T-cell (primary cell): ENCODE results near the gene ZNF555. TPM values are rescaled to one million over a fixed set of nuclear protein-coding genes. Genes with fewer than 3 reads are reported as not detected.
"Not testable (repeated sequence)": the region's sequence is repeated elsewhere in the genome, so short reads cannot be mapped to it uniquely, and the experiment has no call there.

Experiments used
- ATAC-seq, 4 experiments: fragments of 200-7000 bp in 3 of 4; fragments of 150-1000 bp in 1 of 4; cut with Tn5 transposase; replicated peaks in 1 of 4; 1 replicate in 3 of 4; 2 replicates in 1 of 4; pipeline ENCODE4 v1.10.0; 2021; ENCODE audit warnings: moderate library complexity in 3 of 4, mild to moderate bottlenecking in 2 of 4, moderate number of reproducible peaks in 1 of 4
- CTCF ChIA-PET, 2 donors: fragments of 300-600 bp; sonication (Branson Sonifier 250); formaldehyde crosslinking; loops; one replicate each; lab custom pipeline; 2022; ENCODE audit warnings: antibody characterized with exemption in 2 of 2; lab: Charles Lee
- POLR2A ChIA-PET, 2 donors: fragments of 300-600 bp; sonication (Branson Sonifier 250); formaldehyde crosslinking; loops; one replicate each; lab custom pipeline; 2022; ENCODE audit warnings: antibody characterized with exemption in 2 of 2; lab: Charles Lee
- DNase-seq, 35 experiments: peaks; one replicate each; pipeline versions ENCODE4 v3.0.0 to v3.0.0-alpha.2; 2013 to 2023
- H3K27ac ChIP-seq: one replicate; pipeline ENCODE4 v1.5.1; 2013; ENCODE audit warnings: low read length
- H3K27me3 ChIP-seq, 2 experiments: replicated peaks in 1 of 2; 1 replicate in 1 of 2; 2 replicates in 1 of 2; pipeline versions ENCODE4 v1.6.1 to v1.7.0; 2013; ENCODE audit warnings: low read length in 1 of 2, mixed read lengths in 1 of 2; ENCODE audit not compliant: control insufficient read depth in 2 of 2, insufficient read depth in 2 of 2; ENCODE audit errors: extremely low read depth in 1 of 2
- H3K36me3 ChIP-seq, 2 donors: 1 replicate in 1 of 2; 2 replicates in 1 of 2; pipeline versions ENCODE4 v1.6.1 to v1.7.0; 2013; ENCODE audit warnings: low read length in 1 of 2; ENCODE audit not compliant: control insufficient read depth in 2 of 2, insufficient read depth in 1 of 2; ENCODE audit errors: extremely low read depth in 1 of 2
- H3K4me1 ChIP-seq, 2 experiments: 1 replicate in 1 of 2; 2 replicates in 1 of 2; pipeline versions ENCODE4 v1.6.1 to v1.7.0; 2013; ENCODE audit warnings: low read length in 2 of 2, mixed read lengths in 1 of 2; ENCODE audit not compliant: insufficient read depth in 2 of 2, control insufficient read depth in 1 of 2; ENCODE audit errors: extremely low read depth in 1 of 2
- H3K4me3 ChIP-seq, 2 donors: 1 replicate in 1 of 2; 2 replicates in 1 of 2; pipeline versions ENCODE4 v1.5.1 to v1.7.0; 2013; ENCODE audit warnings: mild to moderate bottlenecking in 2 of 2, low read length in 1 of 2, moderate library complexity in 1 of 2; ENCODE audit not compliant: control insufficient read depth in 1 of 2; ENCODE audit errors: extremely low read depth in 1 of 2
- H3K9me3 ChIP-seq: 2 replicates; pipeline ENCODE4 v1.7.0; 2013
- H3K27ac Mint-ChIP-seq, 2 donors: one replicate each; pipeline ENCODE4 v1.8.0; 2020 to 2021; ENCODE audit warnings: mild to moderate bottlenecking in 2 of 2, mixed read lengths in 2 of 2
- H3K27me3 Mint-ChIP-seq, 2 donors: one replicate each; pipeline ENCODE4 v1.8.0; 2021 to 2022; ENCODE audit warnings: mixed read lengths in 2 of 2
- H3K36me3 Mint-ChIP-seq: one replicate; pipeline ENCODE4 v1.8.0; 2021; ENCODE audit warnings: mixed read lengths
- H3K4me1 Mint-ChIP-seq, 3 donors: one replicate each; pipeline ENCODE4 v1.8.0; 2020 to 2022; ENCODE audit warnings: mixed read lengths in 3 of 3, mild to moderate bottlenecking in 1 of 3
- H3K4me3 Mint-ChIP-seq, 3 donors: one replicate each; pipeline ENCODE4 v1.8.0; 2020 to 2022; ENCODE audit warnings: mild to moderate bottlenecking in 3 of 3, mixed read lengths in 3 of 3, moderate library complexity in 3 of 3
- H3K9me3 Mint-ChIP-seq, 3 donors: one replicate each; pipeline ENCODE4 v1.8.0; 2020 to 2022; ENCODE audit warnings: mixed read lengths in 3 of 3
- WGBS: methylation state at CpG from one replicate; pipeline ENCODE4 v1.1.5; 2013; ENCODE audit warnings: missing lambda C conversion rate; ENCODE audit not compliant: insufficient coverage; 5-methylcytosine and 5-hydroxymethylcytosine counted together
- total RNA-seq, 35 experiments: library from RNA in 6 of 35; stranded (reverse) in 6 of 35; fragments of 120-200 nt in 1 of 35; gene quantifications; one replicate each; pipeline versions ENCODE4 v1.2.1 to v1.2.4 and lab custom pipeline; 2013 to 2026

The ZNF555 gene
- total RNA-seq, 5 donors from 2014 or later (not counting 1 experiment from before 2014, with no cell fraction given) = 3.7 to 10.9 (median 6.7) TPM

- Mint-ChIP-seq H3K4me1 (peaks cover 3 to 9% (median 3%) of the 10 kb centered on the region in 3 donors), H3K27ac (no peak overlapping the region), H3K4me3 (no peak overlapping the region), H3K36me3 (no peaks in the 10 kb centered on the region), H3K9me3 (no peaks in the 10 kb centered on the region), H3K27me3 (no peaks in the 10 kb centered on the region)
- H3K27me3 ChIP-seq = no peaks in the 10 kb centered on the region
- H3K4me1 ChIP-seq = peaks cover 4 to 15% of the 10 kb centered on the region in 2 experiments
- no peak overlapping the region for H3K4me3 ChIP-seq
- no peak for ATAC-seq
- 91% methylated on average over 14 of the region's 15 CpGs for WGBS
- CTCF ChIA-PET = interaction anchor here in 1 of 2 donors (0.6 kb wide), 1 partner anchor 56 kb away, joined by 6 read pairs; no protein-coding TSS in a partner anchor
- H3K27ac ChIP-seq = no peak overlapping the region
- no peaks in the 10 kb centered on the region for H3K9me3 ChIP-seq
- H3K36me3 ChIP-seq = peaks cover 0 to 10% of the 10 kb centered on the region in 2 donors
- POLR2A ChIA-PET = no interaction called here
- no peak for DNase-seq
Observed at GRCh38 chr19:2815923-2816322, 25.4 kb upstream of the ZNF555 start.

- ChIA-PET CTCF (no interaction called here), POLR2A (no interaction called here)
- Histone ChIP-seq H3K36me3 (peaks cover 0 to 5% of the 10 kb centered on the region in 2 donors), H3K9me3 (no peaks in the 10 kb centered on the region), H3K4me1 (peaks cover 4 to 18% of the 10 kb centered on the region in 2 experiments), H3K27me3 (no peaks in the 10 kb centered on the region), H3K4me3 (no peak overlapping the region), H3K27ac (no peak overlapping the region)
- no peak overlapping the region for H3K4me3 Mint-ChIP-seq
- no peak for DNase-seq
- ATAC-seq = no peak
- H3K27ac Mint-ChIP-seq = no peak overlapping the region
- H3K36me3 Mint-ChIP-seq = no peaks in the 10 kb centered on the region
- no peaks in the 10 kb centered on the region for H3K9me3 Mint-ChIP-seq
- H3K4me1 Mint-ChIP-seq = peaks cover 3 to 14% (median 6%) of the 10 kb centered on the region in 3 donors
- H3K27me3 Mint-ChIP-seq = no peaks in the 10 kb centered on the region
- 87% methylated on average over 3 of the region's 16 CpGs for WGBS
Observed at GRCh38 chr19:2816641-2817040, 24.6 kb upstream of the ZNF555 start.

DNA sequence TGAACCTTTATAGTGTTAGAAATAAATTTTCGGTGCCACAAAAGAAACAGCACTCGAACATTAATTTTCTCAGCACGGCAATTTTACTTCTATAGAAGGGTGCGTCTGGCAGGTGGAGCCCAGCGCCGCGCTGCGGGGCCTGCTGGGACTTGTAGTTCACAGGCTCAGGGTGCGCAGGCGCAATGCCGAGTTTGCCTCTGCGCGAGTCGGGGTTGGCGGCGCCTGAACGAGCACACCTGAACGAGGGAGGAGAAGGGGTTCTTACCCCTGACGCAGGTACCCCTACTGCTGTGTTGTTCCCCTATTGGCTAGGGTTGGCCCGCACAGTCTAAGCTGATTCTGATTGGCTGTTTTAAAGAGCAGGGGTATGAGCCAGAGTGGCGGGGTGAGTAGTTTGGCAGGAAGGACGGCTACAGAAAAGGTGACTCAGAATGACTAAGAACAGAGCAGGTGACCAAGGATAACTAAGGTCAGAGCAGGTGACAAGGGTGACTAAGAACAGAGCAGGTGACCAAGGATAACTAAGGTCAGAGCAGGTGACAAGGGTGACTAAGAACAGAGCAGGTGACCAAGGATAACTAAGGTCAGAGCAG, 23.9 kb upstream of the ZNF555 start:
- H3K4me1 ChIP-seq = peaks cover 4 to 18% of the 10 kb centered on the region in 2 experiments
- H3K27me3 ChIP-seq, H3K27me3 Mint-ChIP-seq, H3K9me3 Mint-ChIP-seq, ATAC-seq, POLR2A ChIA-PET, DNase-seq, H3K27ac ChIP-seq, H3K36me3 Mint-ChIP-seq, H3K36me3 ChIP-seq, H3K4me3 ChIP-seq, CTCF ChIA-PET, H3K9me3 ChIP-seq, H3K4me3 Mint-ChIP-seq: not testable (repeated sequence)
- Mint-ChIP-seq H3K27ac (peak overlapping the region in 1 of 2 donors; percentile 37), H3K4me1 (peaks cover 3 to 14% (median 6%) of the 10 kb centered on the region in 3 donors)
- 84% methylated on average over 20 of the region's 22 CpGs for WGBS

- H3K27ac ChIP-seq = no peak within 1 kb of the TSS
- peak within 1 kb of the TSS; percentile 59 to 87 for H3K4me3 ChIP-seq
- H3K9me3 ChIP-seq = no peaks in the 10 kb centered on the region
- POLR2A ChIA-PET = no interaction called here
- peak within 1 kb of the TSS in 1 of 2 donors; percentile 34 for H3K27ac Mint-ChIP-seq
- DNase-seq (peak; percentile 91 to 99 (median 97)), ATAC-seq (peak; percentile 95 to 99 (median 98))
- H3K27me3 ChIP-seq = no peaks in the 10 kb centered on the region
- peak within 1 kb of the TSS; percentile 78 to 82 (median 79) for H3K4me3 Mint-ChIP-seq
- H3K4me1 ChIP-seq = peaks cover 4 to 18% of the 10 kb centered on the region in 2 experiments
- no peaks in the 10 kb centered on the region for H3K9me3 Mint-ChIP-seq
- CTCF ChIA-PET = interaction anchor here (0.6 to 1.0 kb wide), 2 partner anchors 21 to 26 kb away, joined by 3 read pairs; partner anchors contain the start of gene ZNF555 (in 1 of the 2)
- peaks cover 3 to 14% (median 6%) of the 10 kb centered on the region in 3 donors for H3K4me1 Mint-ChIP-seq
- under 1% methylated on average over 63 of the region's 64 CpGs for whole genome bisulfite sequencing
- no peaks in the 10 kb centered on the region for H3K27me3 Mint-ChIP-seq
- H3K36me3 ChIP-seq = peaks cover 0 to 3% of the 10 kb centered on the region in 2 donors
- H3K36me3 Mint-ChIP-seq = peaks cover 4% of the 10 kb centered on the region
Observed at GRCh38 chr19:2819540-2820111, 21.6 kb upstream of the ZNF555 start, which contains the start of gene ZNF554. Gene ZNF554 (plus strand): TSS chr19:2819868. CDS start chr19:2820072, 204 bp downstream.

DNA sequence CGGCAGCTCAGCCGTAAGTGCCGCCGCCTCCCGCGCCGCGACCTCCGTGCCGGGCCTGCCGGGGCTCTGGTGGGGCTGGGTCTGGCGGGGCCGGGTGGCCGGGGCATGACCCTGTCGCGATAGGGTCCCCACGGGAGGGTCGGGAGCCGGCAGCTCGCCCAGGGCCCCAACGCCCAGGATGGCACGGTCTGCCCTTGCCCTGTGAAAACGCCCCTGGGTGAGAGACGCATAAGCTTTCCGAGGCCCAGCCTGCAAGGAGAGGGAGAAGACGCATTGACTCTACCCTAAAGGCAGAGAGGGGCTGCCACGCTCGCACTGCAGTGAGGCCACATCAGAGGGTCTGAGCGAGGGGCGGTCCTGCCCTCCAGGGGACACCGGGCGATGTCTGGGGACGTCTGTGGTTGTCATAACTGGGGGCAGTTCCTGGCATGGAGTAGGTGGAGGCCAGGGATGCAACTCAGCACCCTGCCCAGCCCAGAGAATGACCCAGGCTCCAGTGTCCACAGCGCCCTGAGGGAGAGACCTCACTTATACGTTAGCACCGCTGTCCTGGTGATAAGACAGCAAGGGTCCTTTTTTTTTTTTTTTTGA, 21.1 kb upstream of the ZNF555 start:
- Mint-ChIP-seq H3K4me1 (peaks cover 3 to 14% (median 6%) of the 10 kb centered on the region in 3 donors), H3K27me3 (no peaks in the 10 kb centered on the region), H3K27ac (peak overlapping the region in 1 of 2 donors; percentile 34), H3K4me3 (peak overlapping the region; percentile 78 to 82 (median 79)), H3K9me3 (no peaks in the 10 kb centered on the region), H3K36me3 (peaks cover 5% of the 10 kb centered on the region)
- Histone ChIP-seq H3K4me3 (peak overlapping the region; percentile 59 to 87), H3K9me3 (no peaks in the 10 kb centered on the region), H3K36me3 (peaks cover 0 to 3% of the 10 kb centered on the region in 2 donors), H3K4me1 (peaks cover 4 to 18% of the 10 kb centered on the region in 2 experiments), H3K27me3 (no peaks in the 10 kb centered on the region), H3K27ac (no peak overlapping the region)
- POLR2A ChIA-PET = no interaction called here
- 2% methylated on average over 29 of the region's 36 CpGs for WGBS
- CTCF ChIA-PET = interaction anchor here in 1 of 2 donors (1.0 kb wide), 1 partner anchor 21 kb away, joined by 3 read pairs; the partner anchor contains the start of gene ZNF555
- DNase-seq (peak in 5 of 35 experiments; percentile 3 to 17 (median 10)), ATAC-seq (peak in 3 of 4 experiments; percentile 21 to 27 (median 24))

DNA sequence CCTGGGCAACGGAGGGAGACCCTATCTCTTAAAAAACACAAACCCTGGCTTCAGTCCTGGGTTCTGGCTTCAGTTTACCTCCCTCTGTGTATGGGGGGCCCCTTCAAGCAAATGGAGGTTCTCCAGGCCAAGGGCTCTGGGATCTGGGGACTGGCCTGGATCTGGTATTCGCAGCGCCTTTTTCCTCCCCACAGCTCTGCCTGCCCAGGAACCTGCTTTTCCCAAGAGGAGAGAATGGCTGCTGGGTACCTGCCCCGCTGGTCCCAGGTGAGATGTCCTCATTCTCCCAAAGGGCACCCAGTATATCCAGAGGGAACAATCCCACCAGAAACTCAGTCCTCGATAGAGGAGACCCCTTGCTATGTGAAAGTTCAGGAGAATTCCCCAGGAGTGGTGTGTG, 18.4 kb upstream of the ZNF555 start:
- no peaks in the 10 kb centered on the region for H3K27me3 Mint-ChIP-seq
- Histone ChIP-seq H3K4me3 (no peak overlapping the region), H3K4me1 (peaks cover 4 to 18% of the 10 kb centered on the region in 2 experiments), H3K27me3 (no peaks in the 10 kb centered on the region), H3K9me3 (no peaks in the 10 kb centered on the region), H3K36me3 (peaks cover 0 to 3% of the 10 kb centered on the region in 2 donors), H3K27ac (no peak overlapping the region)
- H3K9me3 Mint-ChIP-seq = no peaks in the 10 kb centered on the region
- ChIA-PET CTCF (no interaction called here), POLR2A (interaction anchor here in 1 of 2 donors (0.6 kb wide), 1 partner anchor 29 kb away, joined by 3 read pairs; no protein-coding TSS in a partner anchor)
- no peak overlapping the region for H3K4me3 Mint-ChIP-seq
- no peak for DNase-seq
- peaks cover 16% of the 10 kb centered on the region for H3K36me3 Mint-ChIP-seq
- no peak overlapping the region for H3K27ac Mint-ChIP-seq
- no peak for ATAC-seq
- peaks cover 3 to 11% (median 6%) of the 10 kb centered on the region in 3 donors for H3K4me1 Mint-ChIP-seq
- 80% methylated on average over 1 of the region's 5 CpGs for WGBS
